CD4-positive, alpha-beta T cell treated with Interleukin-17A for 1 hour (primary cell): ENCODE results near the gene LRRC56.

Source experiments
- DNase-seq: peaks from one replicate; pipeline ENCODE4 v3.0.0-alpha.2; 2020

Gene LRRC56

GRCh38 chr11:536841-537621, at the start of gene LRRC56:
LRRC56 (plus strand) TSS chr11:537527; CDS start chr11:540685, 3,158 bp downstream.
- DNase-seq: peak; percentile 96

GRCh38 chr11:487571-488021, 49.7 kb upstream of the LRRC56 start:
- no peak for DNase-seq

GRCh38 chr11:488062-488461, 49.3 kb upstream of the LRRC56 start:
- DNase-seq: no peak

- DNase-seq: no peak
These were observed 48.7 kb upstream of the LRRC56 start for GRCh38 chr11:488579-488978.

- no peak for DNase-seq
These were observed 48.3 kb upstream of the LRRC56 start for GRCh38 chr11:488992-489391.

- DNase-seq: no peak
These were observed 47.6 kb upstream of the LRRC56 start for GRCh38 chr11:489610-490185.

- DNase-seq: no peak
These were observed 47.0 kb upstream of the LRRC56 start for GRCh38 chr11:490186-490929.

- no peak for DNase-seq
These were observed 46.4 kb upstream of the LRRC56 start for GRCh38 chr11:490930-491260.

GRCh38 chr11:491358-491757, 46.0 kb upstream of the LRRC56 start:
- no peak for DNase-seq

- DNase-seq: no peak
These were observed 44.7 kb upstream of the LRRC56 start for GRCh38 chr11:492427-493226.

- DNase-seq: no peak
These were observed 42.4 kb upstream of the LRRC56 start for GRCh38 chr11:494761-495536.

GRCh38 chr11:495537-495931, 41.8 kb upstream of the LRRC56 start:
- DNase-seq: no peak

GRCh38 chr11:496834-497564, 40.3 kb upstream of the LRRC56 start:
- DNase-seq: no peak

GRCh38 chr11:497565-498296, 39.6 kb upstream of the LRRC56 start:
- no peak for DNase-seq

GRCh38 chr11:498297-499181, 38.8 kb upstream of the LRRC56 start:
- no peak for DNase-seq

GRCh38 chr11:499201-500076, 37.9 kb upstream of the LRRC56 start:
- DNase-seq: no peak

GRCh38 chr11:501001-501682, 36.2 kb upstream of the LRRC56 start:
- DNase-seq: no peak

- DNase-seq: no peak
These were observed 35.5 kb upstream of the LRRC56 start for GRCh38 chr11:501683-502287.
